Stimulated activated CD8-positive, alpha-beta memory T cell treated with anti-CD3 and anti-CD28 coated beads, Interleukin-2, amount 100 ng/mL, for 48 hours (primary cell): ENCODE measurements around the gene SH3RF3.

Experiments used
- DNase-seq, 2 donors: peaks; one replicate each; pipeline ENCODE4 v3.0.0-alpha.2; 2020; ENCODE audit warnings: low read depth in 2 of 2

Gene SH3RF3

GRCh38 chr2:109448946-109449788 is 320.2 kb downstream of the SH3RF3 start:
- no peak for DNase-seq

DNA sequence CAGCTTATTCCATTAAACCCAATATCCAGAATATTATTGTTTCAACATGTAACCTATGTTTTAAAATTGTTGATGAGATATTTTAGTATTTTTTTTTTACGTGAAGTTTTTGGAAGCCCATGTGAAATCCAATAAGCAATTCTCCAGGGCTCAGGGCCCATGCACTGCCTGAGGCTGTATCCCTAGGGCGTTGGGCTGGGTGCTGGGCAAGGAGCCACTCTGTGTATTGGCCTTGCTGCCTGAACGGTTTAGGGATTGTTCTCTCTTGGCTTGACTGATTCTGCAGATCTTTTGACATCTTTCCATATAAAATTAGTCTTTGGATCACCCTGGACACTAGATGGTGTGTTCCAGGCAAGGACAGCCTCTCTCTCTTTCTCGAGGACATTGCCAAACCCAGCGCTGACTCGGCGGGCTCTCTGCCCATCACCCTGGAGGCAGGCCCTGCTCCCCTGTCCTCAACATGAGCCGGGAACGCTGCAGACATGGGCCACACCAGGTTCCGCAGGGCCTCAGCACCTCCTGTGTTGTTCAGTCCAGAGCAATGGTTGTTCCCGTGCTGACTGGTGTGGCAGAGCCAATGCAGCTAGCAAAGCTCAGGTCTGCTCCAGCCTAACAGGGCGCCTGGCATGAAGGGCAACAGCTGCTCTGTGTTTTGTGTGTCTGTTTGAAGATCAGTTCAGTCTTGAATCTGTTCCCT is 321.7 kb downstream of the SH3RF3 start:
- no peak for DNase-seq

DNA sequence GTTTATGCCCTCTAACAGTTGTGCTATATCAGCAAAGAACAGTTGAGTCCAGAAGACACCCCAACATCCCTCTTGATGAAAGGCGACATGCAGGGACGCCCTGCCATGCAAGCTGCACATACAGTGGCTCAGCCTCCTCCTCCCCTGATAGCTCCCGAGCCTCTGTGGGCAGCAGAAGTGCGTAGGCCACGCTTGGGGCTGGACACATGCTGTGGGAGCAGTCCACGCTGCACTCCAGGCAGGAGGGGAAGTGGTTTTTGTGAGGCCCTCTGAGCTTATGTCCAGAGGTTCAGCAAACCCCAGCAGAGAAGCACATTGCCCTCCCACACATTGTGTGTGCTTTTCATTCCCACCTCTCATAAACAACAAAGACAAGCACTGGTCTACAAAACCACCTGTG is 322.7 kb downstream of the SH3RF3 start:
- DNase-seq: no peak

- no peak for DNase-seq
Observed at GRCh38 chr2:109452318-109453305, 323.6 kb downstream of the SH3RF3 start.

- no peak for DNase-seq
Observed at GRCh38 chr2:109453371-109453995, 324.5 kb downstream of the SH3RF3 start.

DNA sequence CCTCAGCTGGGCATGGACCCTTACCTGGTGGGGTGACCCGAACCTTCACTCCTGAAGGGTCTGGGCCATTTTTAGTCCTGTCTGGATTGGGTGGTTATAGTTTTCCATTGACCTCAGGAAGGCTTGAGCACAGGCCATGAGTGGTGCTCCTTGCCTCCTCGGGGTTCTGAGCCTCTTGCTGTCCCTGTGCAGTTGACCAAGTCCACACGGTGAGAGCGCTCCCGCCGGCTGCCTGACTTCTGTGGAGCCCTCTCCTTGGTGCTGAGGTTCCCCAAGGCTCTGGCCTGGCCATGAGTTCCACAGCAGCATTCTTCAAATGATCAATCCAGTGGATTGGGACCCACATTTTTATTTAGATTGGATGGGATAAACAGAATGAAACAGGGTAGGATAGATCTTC is 325.3 kb downstream of the SH3RF3 start:
- DNase-seq: no peak

- DNase-seq: no peak
Observed at GRCh38 chr2:109454765-109455394, 325.9 kb downstream of the SH3RF3 start.

- no peak for DNase-seq
Observed at GRCh38 chr2:109455731-109456691, 327.0 kb downstream of the SH3RF3 start.

- DNase-seq: no peak
Observed at GRCh38 chr2:109456776-109457175, 327.8 kb downstream of the SH3RF3 start.

GRCh38 chr2:109457366-109457765 is 328.4 kb downstream of the SH3RF3 start:
- DNase-seq: no peak

DNA sequence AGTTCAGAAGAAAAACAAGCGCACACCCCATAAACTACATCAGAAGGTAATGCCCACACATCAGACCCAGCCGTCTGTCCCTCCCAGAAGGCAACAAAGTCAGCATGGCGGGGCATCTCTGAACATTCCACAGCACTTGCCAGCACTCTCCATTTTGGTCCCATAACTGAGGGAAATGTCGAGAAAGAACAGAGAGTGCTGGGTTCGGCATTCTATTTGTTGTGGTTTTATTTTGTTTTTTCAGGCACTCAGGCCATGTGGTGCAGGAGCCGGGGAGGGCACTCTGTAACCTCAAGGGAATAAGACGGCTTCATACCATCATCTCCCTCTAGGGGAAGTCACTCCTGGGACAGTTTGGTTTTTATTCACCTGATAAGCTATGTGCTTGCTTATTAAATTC is 328.8 kb downstream of the SH3RF3 start:
- no peak for DNase-seq

DNA sequence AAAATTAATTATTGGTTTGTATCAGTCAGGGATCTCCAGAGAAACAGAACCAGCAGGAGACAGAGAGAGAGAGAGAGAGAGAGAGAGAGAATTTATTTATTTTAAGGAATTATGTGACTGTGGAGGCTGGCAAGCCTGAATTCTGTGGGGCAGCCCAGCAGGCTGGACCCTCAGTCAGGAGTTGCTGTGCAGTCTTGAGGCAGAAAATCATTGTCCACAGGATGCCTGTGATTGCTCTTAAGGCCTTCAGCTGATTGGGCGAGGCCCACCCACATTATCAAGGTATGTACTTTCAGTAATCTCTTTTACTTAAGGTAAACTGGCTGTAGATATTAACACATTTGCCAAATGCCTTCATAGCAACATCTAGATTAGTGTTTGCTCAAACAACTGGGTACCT is 329.5 kb downstream of the SH3RF3 start:
- no peak for DNase-seq

DNA sequence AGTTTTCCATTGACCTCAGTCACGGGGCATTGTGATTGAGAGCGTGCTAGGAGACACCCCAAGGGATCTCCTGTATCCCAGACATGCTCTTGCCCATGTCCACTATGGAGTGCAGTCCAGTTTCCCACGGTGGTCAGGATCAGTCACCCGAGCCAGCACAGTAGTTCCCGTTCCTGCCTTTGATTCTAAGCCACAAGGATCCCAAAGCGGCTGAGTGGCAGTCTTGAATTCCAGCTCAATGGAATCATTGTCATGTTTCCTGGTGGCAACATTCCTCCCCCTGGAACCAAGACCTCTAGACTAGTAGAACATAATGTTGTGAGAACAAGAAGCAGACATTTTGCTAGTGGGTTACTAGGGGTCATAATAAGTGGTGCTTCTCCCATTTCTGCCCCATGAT is 330.5 kb downstream of the SH3RF3 start:
- DNase-seq: no peak

- DNase-seq: no peak
Observed at GRCh38 chr2:109460553-109461324, 331.7 kb downstream of the SH3RF3 start.

GRCh38 chr2:109463236-109463635 is 334.2 kb downstream of the SH3RF3 start:
- no peak for DNase-seq

DNA sequence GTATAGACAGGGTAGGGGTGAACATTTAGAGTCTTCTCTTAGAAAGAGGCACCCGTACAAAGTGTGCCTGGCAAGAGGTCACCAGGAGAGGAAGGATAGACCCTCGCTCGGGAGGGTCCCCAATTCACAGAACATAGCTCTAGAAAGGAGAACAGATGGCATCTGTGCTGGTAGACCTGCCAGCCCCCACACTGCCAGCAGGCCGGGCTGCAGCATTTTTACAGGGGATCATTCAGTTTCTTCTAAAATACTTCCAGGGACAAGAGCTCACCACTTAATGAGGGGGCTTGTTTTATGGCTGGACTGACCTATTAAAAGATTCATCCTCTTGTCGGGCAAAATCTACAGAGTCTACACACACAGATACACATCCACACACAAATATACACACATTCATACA is 334.9 kb downstream of the SH3RF3 start:
- no peak for DNase-seq

- DNase-seq: no peak
Observed at GRCh38 chr2:109466674-109467575, 337.9 kb downstream of the SH3RF3 start.

- no peak for DNase-seq
Observed at GRCh38 chr2:109467701-109468100, 338.7 kb downstream of the SH3RF3 start.
